ENCODE data around the gene CCR6.

The CCR6 gene

GRCh38 chr6:167119670-167120582 is 3.0 kb upstream of the CCR6 start:
- TF ChIP-seq FOXP2 (optimal IDR thresholded peaks at IDR 0.05; ENCODE audit: borderline replicate concordance, extremely low read depth, extremely low read length, insufficient read depth) (no peak), POLR2AphosphoS5 (IDR thresholded peaks at IDR 0.05; ENCODE audit: low read depth, low read length) (no peak), REST (IDR thresholded peaks at IDR 0.05; ENCODE audit: insufficient read depth in 1 of 2, low read depth in 2 of 2, low read length in 2 of 2) (no peak), SIN3A (IDR thresholded peaks at IDR 0.05; ENCODE audit: borderline replicate concordance, insufficient read depth, low read length) (no peak), TAF1 (IDR thresholded peaks at IDR 0.05; ENCODE audit: borderline replicate concordance, insufficient read depth, low read length) (no peak)

DNA sequence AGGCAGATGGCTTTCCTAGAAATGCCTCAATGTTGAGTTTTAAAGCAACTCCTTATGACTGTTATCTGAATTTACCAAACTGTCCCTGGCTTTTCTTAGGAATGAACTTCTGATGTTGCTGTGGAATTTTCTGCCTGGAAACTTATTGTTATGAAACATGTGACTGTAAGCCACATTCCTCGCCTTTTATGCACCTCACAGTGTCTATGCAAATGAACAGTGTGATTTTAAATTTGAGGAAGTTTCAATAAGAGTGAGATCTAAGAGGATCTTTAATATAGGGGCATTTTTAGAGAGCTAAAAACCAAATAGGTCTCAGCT is 2.4 kb upstream of the CCR6 start:
- TF ChIP-seq TAF1 (IDR thresholded peaks at IDR 0.05; ENCODE audit: borderline replicate concordance, insufficient read depth, low read length) (no peak), POLR2AphosphoS5 (IDR thresholded peaks at IDR 0.05; ENCODE audit: low read depth, low read length) (no peak), FOXP2 (optimal IDR thresholded peaks at IDR 0.05; ENCODE audit: borderline replicate concordance, extremely low read depth, extremely low read length, insufficient read depth) (no peak), REST (IDR thresholded peaks at IDR 0.05; ENCODE audit: insufficient read depth in 1 of 2, low read depth in 2 of 2, low read length in 2 of 2) (no peak)

GRCh38 chr6:167121335-167121841 is 1.5 kb upstream of the CCR6 start:
- no peak for TF ChIP-seq FOXP2 (optimal IDR thresholded peaks at IDR 0.05; ENCODE audit: borderline replicate concordance, extremely low read depth, extremely low read length, insufficient read depth)
- TF ChIP-seq REST (IDR thresholded peaks at IDR 0.05; ENCODE audit: insufficient read depth in 1 of 2, low read depth in 2 of 2, low read length in 2 of 2), result no peak
- TF ChIP-seq TAF1 (IDR thresholded peaks at IDR 0.05; ENCODE audit: borderline replicate concordance, insufficient read depth, low read length), result no peak
- no peak for TF ChIP-seq SIN3A (IDR thresholded peaks at IDR 0.05; ENCODE audit: borderline replicate concordance, insufficient read depth, low read length)
- no peak for TF ChIP-seq POLR2AphosphoS5 (IDR thresholded peaks at IDR 0.05; ENCODE audit: low read depth, low read length)

DNA sequence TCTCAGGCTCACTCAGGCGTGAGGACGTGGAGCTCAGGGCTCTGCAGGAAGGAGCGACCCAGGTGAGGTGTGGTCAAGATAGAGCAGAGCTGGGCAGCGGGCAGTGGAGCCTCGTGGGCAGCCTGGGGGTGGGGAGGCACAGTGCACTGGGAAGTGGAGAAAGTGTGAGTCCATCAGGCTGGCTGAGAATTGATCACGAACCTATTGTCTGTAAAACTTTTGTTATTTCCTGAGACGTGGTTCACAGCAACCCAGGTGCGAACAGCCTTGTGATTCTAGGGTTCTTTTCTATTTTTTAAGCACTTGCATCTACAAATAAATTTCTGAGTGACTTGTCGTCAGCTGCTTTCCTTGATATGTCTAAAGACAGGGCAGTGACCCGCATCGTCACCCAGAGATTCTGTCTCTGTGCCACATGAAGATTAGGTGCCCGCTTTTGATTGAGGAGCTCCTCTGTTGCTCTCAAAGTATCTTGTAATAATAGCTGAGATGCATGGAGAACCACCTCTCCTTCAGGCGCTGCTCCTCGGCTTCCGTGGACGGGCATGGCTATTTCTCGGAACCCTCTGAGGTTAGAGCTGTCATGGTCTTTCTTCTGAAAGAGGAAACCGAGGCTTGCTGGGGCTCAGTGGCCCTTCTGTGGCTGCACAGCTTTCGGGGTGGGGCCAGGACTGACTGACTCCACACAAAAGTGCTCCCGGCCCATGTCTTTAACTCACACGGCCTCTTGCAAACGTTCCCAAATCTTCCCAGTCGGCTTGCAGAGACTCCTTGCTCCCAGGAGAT is 662 bp upstream of the CCR6 start:
- TF ChIP-seq REST (IDR thresholded peaks at IDR 0.05; ENCODE audit: insufficient read depth in 1 of 2, low read depth in 2 of 2, low read length in 2 of 2) (no peak), SIN3A (IDR thresholded peaks at IDR 0.05; ENCODE audit: borderline replicate concordance, insufficient read depth, low read length) (no peak), POLR2AphosphoS5 (IDR thresholded peaks at IDR 0.05; ENCODE audit: low read depth, low read length) (no peak), TAF1 (IDR thresholded peaks at IDR 0.05; ENCODE audit: borderline replicate concordance, insufficient read depth, low read length) (no peak)
